Parathyroid adenoma (tissue), 2 donors: Measurements from ENCODE around the gene IZUMO4.
"Not testable (repeated sequence)": the region's sequence is repeated elsewhere in the genome, so short reads cannot be mapped to it uniquely, and the experiment has no call there.

Experiments used
- H2AFZ ChIP-seq: fragments of 300-600 bp; sonication (generic); one replicate; pipeline ENCODE4 v1.7.0; 2017; ENCODE audit warnings: antibody characterized with exemption, mild to moderate bottlenecking
- H3K27ac ChIP-seq: fragments of 300-600 bp; sonication (generic); one replicate; pipeline ENCODE4 v1.7.0; 2017
- H3K27me3 ChIP-seq: fragments of 300-600 bp; sonication (generic); one replicate; pipeline ENCODE4 v1.7.0; 2017; ENCODE audit warnings: low read length; ENCODE audit not compliant: control insufficient read depth, insufficient read depth
- H3K36me3 ChIP-seq: fragments of 300-600 bp; sonication (generic); one replicate; pipeline ENCODE4 v1.7.0; 2017; ENCODE audit warnings: low read length; ENCODE audit not compliant: control insufficient read depth, insufficient read depth
- H3K4me1 ChIP-seq: fragments of 300-600 bp; sonication (generic); one replicate; pipeline ENCODE4 v1.7.0; 2017; ENCODE audit warnings: control low read depth
- H3K4me2 ChIP-seq: fragments of 300-600 bp; sonication (generic); one replicate; pipeline ENCODE4 v1.7.0; 2017; ENCODE audit warnings: low read length
- H3K4me3 ChIP-seq: fragments of 300-600 bp; sonication (generic); one replicate; pipeline ENCODE4 v1.7.0; 2017; ENCODE audit warnings: low read depth, low read length
- H3K79me2 ChIP-seq: fragments of 300-600 bp; sonication (generic); one replicate; pipeline ENCODE4 v1.7.0; 2017; ENCODE audit warnings: control low read depth
- H3K9ac ChIP-seq: fragments of 300-600 bp; sonication (generic); one replicate; pipeline ENCODE4 v1.7.0; 2017; ENCODE audit warnings: mild to moderate bottlenecking
- H3K9me3 ChIP-seq: fragments of 300-600 bp; sonication (generic); one replicate; pipeline ENCODE4 v1.7.0; 2017; ENCODE audit warnings: low read length; ENCODE audit not compliant: control insufficient read depth
- TF ChIP-seq, protein P1 (sequence below): fragments of 300-600 bp; sonication (generic); IDR thresholded peaks from one replicate; pipeline ENCODE4 v1.7.0; 2017; ENCODE audit warnings: antibody characterized with exemption, mild to moderate bottlenecking
- donor health status: primary hyperparathyroidism.

IZUMO4 gene

DNA sequence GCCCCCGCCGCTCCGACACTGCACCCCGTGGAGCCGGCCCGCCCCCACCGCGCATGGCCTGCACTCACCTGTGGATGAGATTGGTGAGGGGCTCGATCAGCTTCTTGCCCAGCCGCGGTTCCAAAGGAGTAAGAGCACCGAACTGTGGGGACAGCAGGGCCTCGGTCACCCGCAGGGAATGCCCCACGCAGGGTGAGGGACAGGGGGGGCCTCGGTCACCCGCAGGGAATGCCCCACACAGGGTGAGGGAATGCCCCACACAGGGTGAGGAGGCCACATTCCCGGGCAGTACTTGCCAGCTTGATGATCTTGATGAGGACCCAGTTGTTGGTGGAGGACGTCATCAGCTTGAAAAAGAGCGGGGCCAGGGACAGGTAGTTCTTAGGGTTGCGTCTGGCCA, 32.3 kb downstream of the IZUMO4 start:
- Histone ChIP-seq H3K36me3 (no peaks in the 10 kb centered on the region), H3K4me3 (no peak overlapping the region)

DNA sequence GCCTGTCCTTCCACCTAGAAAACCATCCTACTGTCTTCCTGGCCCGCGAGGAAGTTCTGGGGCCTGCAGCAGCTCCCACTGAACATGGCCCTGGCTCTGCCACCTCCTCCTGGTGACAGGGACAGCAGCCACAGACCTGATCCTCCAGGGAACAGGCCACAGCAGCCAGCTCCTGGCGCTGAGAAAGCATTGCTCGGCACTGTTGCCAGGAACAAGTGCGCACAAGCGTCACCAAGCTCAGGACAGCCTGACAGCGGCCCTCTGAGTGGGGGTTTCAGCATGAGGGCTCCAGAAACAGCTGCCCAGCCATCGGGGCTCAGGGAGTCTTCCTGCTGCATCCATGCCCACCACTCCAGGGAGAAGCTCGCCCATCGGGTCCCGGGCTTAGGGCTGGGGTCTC, 32.8 kb downstream of the IZUMO4 start:
- Histone ChIP-seq H3K9me3 (no peaks in the 10 kb centered on the region), H3K36me3 (no peaks in the 10 kb centered on the region), H3K27me3 (no peaks in the 10 kb centered on the region), H3K4me2 (no peak overlapping the region), H3K79me2 (peaks cover 38% of the 10 kb centered on the region), H2AFZ (no peak overlapping the region), H3K4me3 (no peak overlapping the region), H3K4me1 (no peaks in the 10 kb centered on the region), H3K9ac (no peak overlapping the region), H3K27ac (no peak overlapping the region)
- TF ChIP-seq, protein P1, sequence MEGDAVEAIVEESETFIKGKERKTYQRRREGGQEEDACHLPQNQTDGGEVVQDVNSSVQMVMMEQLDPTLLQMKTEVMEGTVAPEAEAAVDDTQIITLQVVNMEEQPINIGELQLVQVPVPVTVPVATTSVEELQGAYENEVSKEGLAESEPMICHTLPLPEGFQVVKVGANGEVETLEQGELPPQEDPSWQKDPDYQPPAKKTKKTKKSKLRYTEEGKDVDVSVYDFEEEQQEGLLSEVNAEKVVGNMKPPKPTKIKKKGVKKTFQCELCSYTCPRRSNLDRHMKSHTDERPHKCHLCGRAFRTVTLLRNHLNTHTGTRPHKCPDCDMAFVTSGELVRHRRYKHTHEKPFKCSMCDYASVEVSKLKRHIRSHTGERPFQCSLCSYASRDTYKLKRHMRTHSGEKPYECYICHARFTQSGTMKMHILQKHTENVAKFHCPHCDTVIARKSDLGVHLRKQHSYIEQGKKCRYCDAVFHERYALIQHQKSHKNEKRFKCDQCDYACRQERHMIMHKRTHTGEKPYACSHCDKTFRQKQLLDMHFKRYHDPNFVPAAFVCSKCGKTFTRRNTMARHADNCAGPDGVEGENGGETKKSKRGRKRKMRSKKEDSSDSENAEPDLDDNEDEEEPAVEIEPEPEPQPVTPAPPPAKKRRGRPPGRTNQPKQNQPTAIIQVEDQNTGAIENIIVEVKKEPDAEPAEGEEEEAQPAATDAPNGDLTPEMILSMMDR = no peak

More for the DNA sequence above, 32.3 kb downstream of the IZUMO4 start:
- H3K4me2 ChIP-seq = no peak overlapping the region
- no peaks in the 10 kb centered on the region for H3K4me1 ChIP-seq
- H3K9me3 ChIP-seq = no peaks in the 10 kb centered on the region
- no peaks in the 10 kb centered on the region for H3K27me3 ChIP-seq
- no peak overlapping the region for H3K9ac ChIP-seq
- H3K27ac ChIP-seq = no peak overlapping the region
- TF ChIP-seq, protein P1 = no peak
- H2AFZ ChIP-seq = no peak overlapping the region
- H3K79me2 ChIP-seq = peaks cover 41% of the 10 kb centered on the region

DNA sequence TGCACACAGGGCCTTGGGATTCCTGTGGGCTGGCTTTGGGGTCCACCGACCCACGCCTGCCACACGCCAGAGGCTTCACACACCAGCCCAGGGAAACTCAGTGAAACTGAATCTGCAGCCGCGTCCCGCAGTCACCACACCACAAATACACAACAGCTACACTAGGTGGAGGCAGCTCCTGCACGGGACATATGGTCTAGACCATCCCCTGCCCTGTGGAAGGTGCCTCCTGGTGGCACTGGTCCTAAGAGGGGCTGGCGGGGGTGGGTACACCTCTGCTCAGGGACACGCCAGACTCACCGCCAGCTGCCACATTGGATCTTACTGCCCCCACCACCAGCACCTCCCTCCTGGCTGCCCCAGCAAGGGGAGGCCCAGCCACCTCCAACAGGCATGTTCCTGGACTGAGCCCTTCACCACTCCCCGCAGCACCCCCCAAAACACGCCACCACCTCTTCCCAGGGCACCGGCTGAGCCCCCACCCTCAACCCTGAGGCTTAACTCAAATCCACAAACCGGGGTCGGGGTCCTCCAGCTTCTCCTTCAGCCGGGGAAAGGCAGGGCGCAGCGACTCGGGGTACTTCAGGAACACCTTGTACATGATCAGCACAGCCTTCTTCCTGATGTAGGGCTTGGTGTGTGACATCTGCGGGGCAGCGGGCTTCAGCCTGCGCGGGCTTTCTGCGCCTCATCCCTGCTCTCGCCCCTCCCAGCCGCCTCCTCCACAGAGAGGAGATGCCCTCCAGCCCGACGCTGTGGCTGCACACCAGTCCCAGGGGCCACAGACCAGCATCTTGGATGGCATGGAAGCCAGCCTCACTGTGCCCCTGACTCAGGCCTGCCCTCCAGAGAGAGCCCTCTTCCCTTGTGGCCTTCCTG, 33.4 kb downstream of the IZUMO4 start:
- Histone ChIP-seq H2AFZ (no peak overlapping the region), H3K9ac (no peak overlapping the region), H3K27me3 (no peaks in the 10 kb centered on the region), H3K4me3 (no peak overlapping the region), H3K4me1 (no peaks in the 10 kb centered on the region), H3K9me3 (no peaks in the 10 kb centered on the region), H3K4me2 (no peak overlapping the region), H3K27ac (no peak overlapping the region), H3K79me2 (peaks cover 41% of the 10 kb centered on the region), H3K36me3 (no peaks in the 10 kb centered on the region)
- TF ChIP-seq, protein P1 = no peak

DNA sequence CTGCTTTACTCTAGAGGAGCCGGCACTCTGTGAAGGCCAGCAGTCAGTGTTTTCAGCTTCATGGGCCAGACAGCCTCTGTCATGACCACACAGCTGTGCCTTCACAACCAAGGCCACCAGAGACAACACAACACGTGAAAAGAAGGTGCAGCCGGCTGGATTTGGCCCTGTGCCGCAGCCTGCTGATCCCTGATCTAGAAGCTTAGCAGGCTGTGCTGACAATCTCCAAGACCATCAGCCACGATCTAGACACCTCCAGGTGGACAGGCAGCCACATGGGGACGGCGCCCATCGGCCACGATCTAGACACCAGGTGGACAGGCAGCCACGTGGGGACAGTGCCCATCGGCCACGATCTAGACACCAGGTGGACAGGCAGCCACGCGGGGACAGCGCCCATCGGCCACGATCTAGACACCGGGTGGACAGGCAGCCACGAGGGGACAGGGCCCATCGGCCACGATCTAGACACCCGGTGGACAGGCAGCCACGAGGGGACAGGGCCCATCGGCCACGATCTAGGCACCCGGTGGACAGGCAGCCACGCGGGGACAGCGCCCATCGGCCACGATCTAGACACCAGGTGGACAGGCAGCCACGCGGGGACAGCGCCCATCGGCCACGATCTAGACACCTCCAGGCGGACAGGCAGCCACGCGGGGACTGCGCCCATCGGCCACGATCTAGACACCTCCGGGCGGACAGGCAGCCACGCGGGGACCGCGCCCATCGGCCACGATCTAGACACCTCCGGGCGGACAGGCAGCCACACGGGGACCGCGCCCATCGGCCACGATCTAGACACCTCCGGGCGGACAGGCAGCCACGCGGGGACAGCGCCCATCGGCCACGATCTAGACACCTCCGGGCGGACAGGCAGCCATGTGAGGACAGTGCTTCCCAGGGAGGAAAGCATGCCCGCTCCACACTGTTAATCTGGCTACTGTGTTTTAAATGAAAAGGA, 34.6 kb downstream of the IZUMO4 start:
- H3K79me2 ChIP-seq = peaks cover 53% of the 10 kb centered on the region
- not testable (repeated sequence) for H2AFZ ChIP-seq, H3K27ac ChIP-seq, H3K4me1 ChIP-seq, H3K27me3 ChIP-seq, H3K4me3 ChIP-seq, H3K36me3 ChIP-seq, H3K9me3 ChIP-seq, H3K9ac ChIP-seq, H3K4me2 ChIP-seq

DNA sequence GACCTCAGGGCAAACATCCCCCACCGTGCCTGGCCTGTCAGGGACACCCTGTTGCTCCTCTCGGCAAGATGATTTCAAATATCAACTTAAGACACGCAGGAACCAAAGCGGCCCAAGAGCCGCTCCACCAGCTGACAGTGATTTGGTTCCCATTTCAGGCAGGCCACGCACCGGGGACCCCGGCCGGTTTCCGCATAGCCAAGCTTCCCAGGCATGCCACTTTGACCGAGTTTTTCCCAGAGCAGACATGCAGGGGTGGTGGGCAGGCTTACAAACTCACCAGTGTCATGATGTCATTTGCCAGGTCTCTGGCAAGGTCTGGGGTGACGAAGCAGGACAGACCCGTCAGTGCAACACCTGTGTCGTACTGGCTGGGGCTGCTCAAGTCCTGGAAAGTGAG, 35.5 kb downstream of the IZUMO4 start:
- H3K4me1 ChIP-seq = no peaks in the 10 kb centered on the region
- H3K9ac ChIP-seq = no peak overlapping the region
- TF ChIP-seq, protein P1 = no peak
- no peaks in the 10 kb centered on the region for H3K36me3 ChIP-seq
- H3K9me3 ChIP-seq = no peaks in the 10 kb centered on the region
- no peak overlapping the region for H3K4me3 ChIP-seq
- H3K79me2 ChIP-seq = peaks cover 57% of the 10 kb centered on the region
- no peaks in the 10 kb centered on the region for H3K27me3 ChIP-seq
- no peak overlapping the region for H3K4me2 ChIP-seq
- H3K27ac ChIP-seq = no peak overlapping the region
- H2AFZ ChIP-seq = no peak overlapping the region
